ENCODE data around the gene GNAL.

The GNAL gene

GRCh38 chr18:11733031-11733430 is 44.0 kb downstream of the GNAL start:
- Histone ChIP-seq H3K4me1 (ENCODE audit: control insufficient read depth, insufficient read depth, low read length) (no peaks in the 10 kb centered on the region), H3K9ac (ENCODE audit: low read depth, low read length) (no peak overlapping the region), H3K4me3 (ENCODE audit: low read depth, low read length) (no peak overlapping the region), H3K36me3 (ENCODE audit: control insufficient read depth, insufficient read depth, low read length) (no peaks in the 10 kb centered on the region), H3K27me3 (ENCODE audit: control insufficient read depth, insufficient read depth, low read length) (peaks cover 7% of the 10 kb centered on the region), H3K9me3 (ENCODE audit: control insufficient read depth, insufficient read depth, low read length) (no peaks in the 10 kb centered on the region)

GRCh38 chr18:11736656-11737055 is 47.6 kb downstream of the GNAL start:
- Histone ChIP-seq H3K27me3 (ENCODE audit: control insufficient read depth, insufficient read depth, low read length) (peaks cover 7% of the 10 kb centered on the region), H3K36me3 (ENCODE audit: control insufficient read depth, insufficient read depth, low read length) (no peaks in the 10 kb centered on the region)

GRCh38 chr18:11739893-11740292 is 50.8 kb downstream of the GNAL start:
- no peak overlapping the region for H3K4me3 ChIP-seq (ENCODE audit: low read depth, low read length)
- no peak overlapping the region for H3K9ac ChIP-seq (ENCODE audit: low read depth, low read length)
- no peaks in the 10 kb centered on the region for H3K4me1 ChIP-seq (ENCODE audit: control insufficient read depth, insufficient read depth, low read length)
- H3K9me3 ChIP-seq (ENCODE audit: control insufficient read depth, insufficient read depth, low read length), result no peaks in the 10 kb centered on the region
- no peaks in the 10 kb centered on the region for H3K27me3 ChIP-seq (ENCODE audit: control insufficient read depth, insufficient read depth, low read length)
- H3K36me3 ChIP-seq (ENCODE audit: control insufficient read depth, insufficient read depth, low read length), result no peaks in the 10 kb centered on the region

More at GRCh38 chr18:11736656-11737055, 47.6 kb downstream of the GNAL start:
- no peak overlapping the region for H3K9ac ChIP-seq (ENCODE audit: low read depth, low read length)
- H3K9me3 ChIP-seq (ENCODE audit: control insufficient read depth, insufficient read depth, low read length), result no peaks in the 10 kb centered on the region
- no peak overlapping the region for H3K4me3 ChIP-seq (ENCODE audit: low read depth, low read length)
- H3K4me1 ChIP-seq (ENCODE audit: control insufficient read depth, insufficient read depth, low read length), result no peaks in the 10 kb centered on the region

GRCh38 chr18:11740461-11740860 is 51.4 kb downstream of the GNAL start:
- H3K36me3 ChIP-seq (ENCODE audit: control insufficient read depth, insufficient read depth, low read length), result no peaks in the 10 kb centered on the region
- no peak overlapping the region for H3K4me3 ChIP-seq (ENCODE audit: low read depth, low read length)
- no peaks in the 10 kb centered on the region for H3K9me3 ChIP-seq (ENCODE audit: control insufficient read depth, insufficient read depth, low read length)
- H3K9ac ChIP-seq (ENCODE audit: low read depth, low read length), result no peak overlapping the region
- no peaks in the 10 kb centered on the region for H3K27me3 ChIP-seq (ENCODE audit: control insufficient read depth, insufficient read depth, low read length)
- no peaks in the 10 kb centered on the region for H3K4me1 ChIP-seq (ENCODE audit: control insufficient read depth, insufficient read depth, low read length)

GRCh38 chr18:11741505-11742145 is 52.6 kb downstream of the GNAL start:
- Histone ChIP-seq H3K27me3 (ENCODE audit: control insufficient read depth, insufficient read depth, low read length) (no peaks in the 10 kb centered on the region), H3K9ac (ENCODE audit: low read depth, low read length) (no peak overlapping the region), H3K4me3 (ENCODE audit: low read depth, low read length) (no peak overlapping the region), H3K4me1 (ENCODE audit: control insufficient read depth, insufficient read depth, low read length) (no peaks in the 10 kb centered on the region), H3K36me3 (ENCODE audit: control insufficient read depth, insufficient read depth, low read length) (no peaks in the 10 kb centered on the region), H3K9me3 (ENCODE audit: control insufficient read depth, insufficient read depth, low read length) (no peaks in the 10 kb centered on the region)

GRCh38 chr18:11745521-11745920 is 56.5 kb downstream of the GNAL start:
- Histone ChIP-seq H3K4me3 (ENCODE audit: low read depth, low read length) (no peak overlapping the region), H3K9me3 (ENCODE audit: control insufficient read depth, insufficient read depth, low read length) (no peaks in the 10 kb centered on the region), H3K27me3 (ENCODE audit: control insufficient read depth, insufficient read depth, low read length) (peaks cover 12% of the 10 kb centered on the region), H3K36me3 (ENCODE audit: control insufficient read depth, insufficient read depth, low read length) (no peaks in the 10 kb centered on the region), H3K9ac (ENCODE audit: low read depth, low read length) (no peak overlapping the region), H3K4me1 (ENCODE audit: control insufficient read depth, insufficient read depth, low read length) (no peaks in the 10 kb centered on the region)

- Histone ChIP-seq H3K27me3 (ENCODE audit: control insufficient read depth, insufficient read depth, low read length) (peaks cover 26% of the 10 kb centered on the region), H3K9ac (ENCODE audit: low read depth, low read length) (no peak overlapping the region), H3K9me3 (ENCODE audit: control insufficient read depth, insufficient read depth, low read length) (no peaks in the 10 kb centered on the region), H3K4me1 (ENCODE audit: control insufficient read depth, insufficient read depth, low read length) (no peaks in the 10 kb centered on the region), H3K36me3 (ENCODE audit: control insufficient read depth, insufficient read depth, low read length) (no peaks in the 10 kb centered on the region), H3K4me3 (ENCODE audit: low read depth, low read length) (no peak overlapping the region)
Measured at GRCh38 chr18:11747286-11747685, 58.2 kb downstream of the GNAL start.

GRCh38 chr18:11747731-11748130 is 58.7 kb downstream of the GNAL start:
- Histone ChIP-seq H3K9ac (ENCODE audit: low read depth, low read length) (no peak overlapping the region), H3K4me3 (ENCODE audit: low read depth, low read length) (no peak overlapping the region), H3K36me3 (ENCODE audit: control insufficient read depth, insufficient read depth, low read length) (no peaks in the 10 kb centered on the region), H3K4me1 (ENCODE audit: control insufficient read depth, insufficient read depth, low read length) (no peaks in the 10 kb centered on the region), H3K27me3 (ENCODE audit: control insufficient read depth, insufficient read depth, low read length) (peaks cover 30% of the 10 kb centered on the region), H3K9me3 (ENCODE audit: control insufficient read depth, insufficient read depth, low read length) (no peaks in the 10 kb centered on the region)

GRCh38 chr18:11749305-11749704 is 60.2 kb downstream of the GNAL start:
- Histone ChIP-seq H3K4me3 (ENCODE audit: low read depth, low read length) (no peak overlapping the region), H3K27me3 (ENCODE audit: control insufficient read depth, insufficient read depth, low read length) (peaks cover 41% of the 10 kb centered on the region), H3K36me3 (ENCODE audit: control insufficient read depth, insufficient read depth, low read length) (no peaks in the 10 kb centered on the region), H3K9ac (ENCODE audit: low read depth, low read length) (no peak overlapping the region), H3K9me3 (ENCODE audit: control insufficient read depth, insufficient read depth, low read length) (no peaks in the 10 kb centered on the region), H3K4me1 (ENCODE audit: control insufficient read depth, insufficient read depth, low read length) (no peaks in the 10 kb centered on the region)

- Histone ChIP-seq H3K9ac (ENCODE audit: low read depth, low read length) (no peak overlapping the region), H3K4me1 (ENCODE audit: control insufficient read depth, insufficient read depth, low read length) (peaks cover 2% of the 10 kb centered on the region), H3K36me3 (ENCODE audit: control insufficient read depth, insufficient read depth, low read length) (no peaks in the 10 kb centered on the region), H3K4me3 (ENCODE audit: low read depth, low read length) (no peak overlapping the region), H3K27me3 (ENCODE audit: control insufficient read depth, insufficient read depth, low read length) (peaks cover 41% of the 10 kb centered on the region), H3K9me3 (ENCODE audit: control insufficient read depth, insufficient read depth, low read length) (no peaks in the 10 kb centered on the region)
Measured at GRCh38 chr18:11750171-11750570, 61.1 kb downstream of the GNAL start.

GRCh38 chr18:11750581-11751310 is 61.7 kb downstream of the GNAL start:
- peaks cover 41% of the 10 kb centered on the region for H3K27me3 ChIP-seq (ENCODE audit: control insufficient read depth, insufficient read depth, low read length)
- peak overlapping the region; percentile 58 for H3K4me3 ChIP-seq (ENCODE audit: low read depth, low read length)

More at GRCh38 chr18:11750581-11751310, 61.7 kb downstream of the GNAL start:
- no peaks in the 10 kb centered on the region for H3K9me3 ChIP-seq (ENCODE audit: control insufficient read depth, insufficient read depth, low read length)
- peaks cover 2% of the 10 kb centered on the region for H3K4me1 ChIP-seq (ENCODE audit: control insufficient read depth, insufficient read depth, low read length)
- H3K9ac ChIP-seq (ENCODE audit: low read depth, low read length), result no peak overlapping the region
- no peaks in the 10 kb centered on the region for H3K36me3 ChIP-seq (ENCODE audit: control insufficient read depth, insufficient read depth, low read length)

All from iPS-15b (cell line).